ENCODE measurements around the gene APOO.
"Not testable (repeated sequence)": the region's sequence is repeated elsewhere in the genome, so short reads cannot be mapped to it uniquely, and the experiment has no call there.

- TF ChIP-seq CTCF (IDR thresholded peaks at IDR 0.05; ENCODE audit: low read depth, low read length, missing input control); ZBTB33 (IDR thresholded peaks at IDR 0.05); RAD21 (IDR thresholded peaks at IDR 0.05): not testable (repeated sequence)
These were observed 45.8 kb downstream of the APOO start for GRCh38 chrX:23861952-23862351.
